ENCODE measurements around the gene GPD1. TPM values are rescaled to one million over a fixed set of nuclear protein-coding genes. Genes with fewer than 3 reads are reported as not detected.
"Not testable (repeated sequence)": the region's sequence is repeated elsewhere in the genome, so short reads cannot be mapped to it uniquely, and the experiment has no call there.

The GPD1 gene
- total RNA-seq, 1 experiment from 2014 or later = 0.31 TPM

- DNase-seq (ENCODE audit: low read depth) = no peak
Observed at GRCh38 chr12:50120521-50120920, 16.7 kb downstream of the GPD1 start.

GRCh38 chr12:50120953-50121352 lies 17.1 kb downstream of the GPD1 start:
- no peak for DNase-seq (ENCODE audit: low read depth)

- DNase-seq (ENCODE audit: low read depth) = no peak
Observed at GRCh38 chr12:50121641-50122040, 17.8 kb downstream of the GPD1 start.

GRCh38 chr12:50123203-50123602 lies 19.4 kb downstream of the GPD1 start:
- DNase-seq (ENCODE audit: low read depth) = no peak

- no peak for DNase-seq (ENCODE audit: low read depth)
Observed at GRCh38 chr12:50127546-50127945, 23.7 kb downstream of the GPD1 start.

GRCh38 chr12:50129290-50129689 lies 25.5 kb downstream of the GPD1 start:
- DNase-seq (ENCODE audit: low read depth) = no peak

GRCh38 chr12:50132505-50133135 lies 28.8 kb downstream of the GPD1 start:
- DNase-seq (ENCODE audit: low read depth) = peak; percentile 43

GRCh38 chr12:50142993-50143392 lies 39.2 kb downstream of the GPD1 start:
- no peak for DNase-seq (ENCODE audit: low read depth)

GRCh38 chr12:50145439-50145838 lies 41.6 kb downstream of the GPD1 start:
- DNase-seq (ENCODE audit: low read depth) = no peak

GRCh38 chr12:50147281-50147680 lies 43.5 kb downstream of the GPD1 start:
- DNase-seq (ENCODE audit: low read depth) = no peak

GRCh38 chr12:50148011-50148410 lies 44.2 kb downstream of the GPD1 start:
- DNase-seq (ENCODE audit: low read depth) = not testable (repeated sequence)

GRCh38 chr12:50149311-50149710 lies 45.5 kb downstream of the GPD1 start:
- no peak for DNase-seq (ENCODE audit: low read depth)

GRCh38 chr12:50151047-50151687 lies 47.4 kb downstream of the GPD1 start:
- no peak for DNase-seq (ENCODE audit: low read depth)

- not testable (repeated sequence) for DNase-seq (ENCODE audit: low read depth)
Observed at GRCh38 chr12:50154947-50155346, 51.1 kb downstream of the GPD1 start.

- no peak for DNase-seq (ENCODE audit: low read depth)
Observed at GRCh38 chr12:50156641-50157040, 52.8 kb downstream of the GPD1 start.

- DNase-seq (ENCODE audit: low read depth) = no peak
Observed at GRCh38 chr12:50157259-50157658, 53.5 kb downstream of the GPD1 start.

GRCh38 chr12:50160643-50161042 lies 56.8 kb downstream of the GPD1 start:
- no peak for DNase-seq (ENCODE audit: low read depth)

Other genes with a start within 250 kb of the GPD1 start
- not detected in 2 replicates for gene FAIM2, start 200.1 kb upstream of the GPD1 start, total RNA-seq (2014; rRNA removed; shearing (Covaris generic))
- gene AQP2, start 153.3 kb upstream of the GPD1 start, total RNA-seq (2014; rRNA removed; shearing (Covaris generic)) = not detected in 2 replicates
- gene AQP5, start 142.1 kb upstream of the GPD1 start, total RNA-seq (2014; rRNA removed; shearing (Covaris generic)) = not detected in 2 replicates
- gene AQP6, start 131.1 kb upstream of the GPD1 start, total RNA-seq (2014; rRNA removed; shearing (Covaris generic)) = not detected in 2 replicates
- gene RACGAP1, start 78.5 kb upstream of the GPD1 start, total RNA-seq (2014; rRNA removed; shearing (Covaris generic)) = 138 and 155 TPM in 2 replicates
- gene ASIC1, start 46.4 kb upstream of the GPD1 start, total RNA-seq (2014; rRNA removed; shearing (Covaris generic)) = 6.0 and 9.5 TPM in 2 replicates
- 121 and 161 TPM in 2 replicates for gene SMARCD1, start 18.7 kb upstream of the GPD1 start, total RNA-seq (2014; rRNA removed; shearing (Covaris generic))
- 58.9 and 119 TPM in 2 replicates for gene COX14, start 8.2 kb downstream of the GPD1 start, total RNA-seq (2014; rRNA removed; shearing (Covaris generic))
- 15.5 and 21.6 TPM in 2 replicates for gene CERS5, start 63.4 kb downstream of the GPD1 start, total RNA-seq (2014; rRNA removed; shearing (Covaris generic))
- gene LIMA1, start 179.5 kb downstream of the GPD1 start, total RNA-seq (2014; rRNA removed; shearing (Covaris generic)) = 53.2 and 54.5 TPM in 2 replicates

All from HT1080 (cell line).